CD8-positive, alpha-beta memory T cell (primary cell): ENCODE data around the gene HERC2. TPM values are rescaled to one million over a fixed set of nuclear protein-coding genes. Genes with fewer than 3 reads are reported as not detected.
A peak's percentile ranks its signal among the peaks of the same experiment; 100 is the strongest.
"Not testable (repeated sequence)": the region's sequence is repeated elsewhere in the genome, so short reads cannot be mapped to it uniquely, and the experiment has no call there.

Source experiments
- CTCF ChIA-PET: fragments of 350-600 bp; sonication (Branson Sonifier 250); formaldehyde crosslinking; loops from one replicate; lab custom pipeline; 2021; ENCODE audit warnings: antibody characterized with exemption; lab: Charles Lee
- POLR2A ChIA-PET: fragments of 350-600 bp; sonication (Branson Sonifier 250); formaldehyde crosslinking; loops from one replicate; lab custom pipeline; 2021; ENCODE audit warnings: antibody characterized with exemption; lab: Charles Lee
- DNase-seq, 5 donors: peaks; one replicate each; pipeline versions ENCODE4 v3.0.0 to v3.0.0-alpha.2; 2020 to 2022; ENCODE audit warnings: mixed read lengths in 1 of 5
- H3K27ac ChIP-seq: one replicate; pipeline ENCODE4 v1.7.0; 2013; ENCODE audit warnings: low read depth, mild to moderate bottlenecking, low read length, moderate library complexity
- H3K27me3 ChIP-seq: 2 replicates; pipeline ENCODE4 v1.7.0; 2013; ENCODE audit warnings: low read length, mild to moderate bottlenecking; ENCODE audit not compliant: insufficient read depth, poor library complexity, severe bottlenecking
- H3K36me3 ChIP-seq: 2 replicates; pipeline ENCODE4 v1.7.0; 2013; ENCODE audit warnings: mild to moderate bottlenecking, low read length, moderate library complexity; ENCODE audit not compliant: insufficient read depth
- H3K4me1 ChIP-seq: 2 replicates; pipeline ENCODE4 v1.7.0; 2013; ENCODE audit warnings: mild to moderate bottlenecking, low read length, moderate library complexity; ENCODE audit not compliant: insufficient read depth
- H3K4me3 ChIP-seq: 2 replicates; pipeline ENCODE4 v1.7.0; 2013; ENCODE audit warnings: mild to moderate bottlenecking, low read length
- H3K9me3 ChIP-seq: 2 replicates; pipeline ENCODE4 v1.7.0; 2013; ENCODE audit warnings: mild to moderate bottlenecking, low read length
- H3K27ac Mint-ChIP-seq, 8 donors: one replicate each; pipeline ENCODE4 v1.8.0; 2020 to 2021; ENCODE audit warnings: mixed read lengths in 8 of 8, mild to moderate bottlenecking in 6 of 8, inconsistent platforms in 3 of 8, moderate library complexity in 3 of 8
- H3K27me3 Mint-ChIP-seq, 2 donors: one replicate each; pipeline ENCODE4 v1.8.0; 2020 to 2021; ENCODE audit warnings: mixed read lengths in 2 of 2, mild to moderate bottlenecking in 1 of 2, moderate library complexity in 1 of 2
- H3K36me3 Mint-ChIP-seq, 3 donors: one replicate each; pipeline ENCODE4 v1.8.0; 2020 to 2021; ENCODE audit warnings: mixed read lengths in 3 of 3, inconsistent platforms in 1 of 3, mild to moderate bottlenecking in 1 of 3
- H3K4me1 Mint-ChIP-seq, 3 donors: one replicate each; pipeline ENCODE4 v1.8.0; 2020 to 2021; ENCODE audit warnings: mixed read lengths in 3 of 3, inconsistent platforms in 1 of 3, mild to moderate bottlenecking in 1 of 3
- H3K4me3 Mint-ChIP-seq, 7 donors: one replicate each; pipeline ENCODE4 v1.8.0; 2020 to 2021; ENCODE audit warnings: mixed read lengths in 7 of 7, mild to moderate bottlenecking in 6 of 7, moderate library complexity in 4 of 7, inconsistent platforms in 2 of 7
- H3K9me3 Mint-ChIP-seq, 5 donors: one replicate each; pipeline ENCODE4 v1.8.0; 2020 to 2022; ENCODE audit warnings: mixed read lengths in 5 of 5, mild to moderate bottlenecking in 3 of 5, moderate library complexity in 2 of 5, inconsistent platforms in 1 of 5
- polyA plus RNA-seq: library from polyadenylated mRNA; unstranded; fragments of 300-500 nt; fragmentation: Illumina TruSeq; gene quantifications from one replicate; pipeline ENCODE4 v1.2.3, GENCODE V29; 2021
- total RNA-seq, 2 experiments: library from RNA; stranded (reverse); gene quantifications; one replicate each; pipeline ENCODE4 v1.2.3, GENCODE V29; 2021

The HERC2 gene
- total and polyA plus RNA-seq, 3 experiments from 2014 or later, result 10.1 to 37.3 (median 31.0) TPM

DNA sequence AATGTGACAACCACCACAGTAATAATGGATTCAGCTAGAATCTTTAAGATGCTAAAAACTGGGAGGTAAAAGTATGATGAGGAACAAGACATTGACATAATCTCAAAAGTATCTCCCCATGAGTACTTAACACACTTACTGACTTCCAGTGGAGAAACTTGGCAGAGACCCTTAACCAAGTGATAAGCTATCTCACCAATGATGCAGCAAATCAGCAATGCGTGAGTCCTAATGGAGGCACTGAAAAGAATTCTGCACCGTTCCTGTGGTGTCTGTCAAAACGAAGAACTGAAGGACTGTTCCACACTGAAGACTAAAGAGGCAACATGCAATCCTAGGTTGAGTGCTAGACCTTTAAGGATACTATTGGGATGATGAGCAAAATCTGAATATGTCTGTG, 154.9 kb downstream of the HERC2 start:
- Histone ChIP-seq H3K4me1 (no peaks in the 10 kb centered on the region), H3K36me3 (peaks cover 29% of the 10 kb centered on the region), H3K27ac (no peak overlapping the region), H3K9me3 (no peaks in the 10 kb centered on the region), H3K4me3 (no peak overlapping the region), H3K27me3 (no peaks in the 10 kb centered on the region)
- Mint-ChIP-seq H3K9me3 (no peaks in the 10 kb centered on the region), H3K4me1 (no peaks in the 10 kb centered on the region), H3K4me3 (no peak overlapping the region), H3K27ac (no peak overlapping the region), H3K27me3 (no peaks in the 10 kb centered on the region), H3K36me3 (peaks cover 36 to 92% (median 37%) of the 10 kb centered on the region in 3 donors)
- ChIA-PET POLR2A (no interaction called here), CTCF (no interaction called here)
- no peak for DNase-seq

GRCh38 chr15:28165791-28166190, 156.2 kb downstream of the HERC2 start:
- no peaks in the 10 kb centered on the region for H3K27me3 Mint-ChIP-seq
- Histone ChIP-seq H3K4me1 (no peaks in the 10 kb centered on the region), H3K4me3 (no peak overlapping the region), H3K27ac (no peak overlapping the region), H3K36me3 (peaks cover 25% of the 10 kb centered on the region), H3K9me3 (no peaks in the 10 kb centered on the region), H3K27me3 (no peaks in the 10 kb centered on the region)
- no peak overlapping the region for H3K27ac Mint-ChIP-seq
- no peaks in the 10 kb centered on the region for H3K4me1 Mint-ChIP-seq
- POLR2A ChIA-PET, result no interaction called here
- CTCF ChIA-PET, result interaction anchor here (1.1 kb wide), 1 partner anchor 10 kb away, joined by 3 read pairs; no protein-coding TSS in a partner anchor
- H3K9me3 Mint-ChIP-seq, result no peaks in the 10 kb centered on the region
- H3K36me3 Mint-ChIP-seq, result peaks cover 39 to 94% (median 40%) of the 10 kb centered on the region in 3 donors
- DNase-seq, result no peak
- no peak overlapping the region for H3K4me3 Mint-ChIP-seq

DNA sequence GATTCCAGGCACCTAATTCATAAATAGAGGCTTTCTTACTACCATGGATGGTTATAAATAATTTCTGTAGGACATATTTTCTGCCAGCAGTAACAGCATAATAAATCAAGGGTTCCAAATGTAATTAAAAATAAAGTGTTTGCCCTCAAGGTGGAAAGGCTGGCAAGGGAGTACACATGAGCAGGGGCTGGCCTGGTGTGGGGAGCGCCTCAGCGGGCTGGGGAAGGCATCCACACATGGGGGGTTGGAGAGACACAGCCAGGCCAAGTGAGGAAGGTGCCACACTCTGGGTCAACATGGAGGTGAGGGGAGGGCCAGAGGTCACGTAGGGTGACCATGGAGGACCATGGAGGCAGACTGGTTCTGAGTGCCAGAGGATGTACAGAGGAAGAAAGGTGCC, 157.1 kb downstream of the HERC2 start:
- Mint-ChIP-seq H3K27ac (peak overlapping the region in 1 of 8 donors; percentile 17), H3K4me3 (no peak overlapping the region), H3K4me1 (no peaks in the 10 kb centered on the region), H3K36me3 (peaks cover 39 to 91% (median 44%) of the 10 kb centered on the region in 3 donors), H3K9me3 (no peaks in the 10 kb centered on the region), H3K27me3 (no peaks in the 10 kb centered on the region)
- ChIA-PET CTCF (no interaction called here), POLR2A (no interaction called here)
- Histone ChIP-seq H3K9me3 (no peaks in the 10 kb centered on the region), H3K4me3 (no peak overlapping the region), H3K27me3 (no peaks in the 10 kb centered on the region), H3K36me3 (peaks cover 25% of the 10 kb centered on the region), H3K27ac (no peak overlapping the region), H3K4me1 (no peaks in the 10 kb centered on the region)
- no peak for DNase-seq

GRCh38 chr15:28154283-28154682, 167.7 kb downstream of the HERC2 start:
- Histone ChIP-seq H3K9me3 (peaks cover 3% of the 10 kb centered on the region), H3K27ac (no peak overlapping the region), H3K4me1 (no peaks in the 10 kb centered on the region), H3K4me3 (no peak overlapping the region), H3K27me3 (no peaks in the 10 kb centered on the region), H3K36me3 (no peaks in the 10 kb centered on the region)
- Mint-ChIP-seq H3K27ac (no peak overlapping the region), H3K4me3 (no peak overlapping the region), H3K36me3 (peaks cover 16 to 38% (median 30%) of the 10 kb centered on the region in 3 donors), H3K9me3 (peaks cover 6 to 22% (median 11%) of the 10 kb centered on the region in 5 donors), H3K27me3 (peaks cover 0 to 1% of the 10 kb centered on the region in 2 donors), H3K4me1 (no peaks in the 10 kb centered on the region)
- no peak for DNase-seq
- ChIA-PET POLR2A (no interaction called here), CTCF (no interaction called here)

- POLR2A ChIA-PET, result no interaction called here
- CTCF ChIA-PET, result no interaction called here
- H3K27ac Mint-ChIP-seq, result peak overlapping the region in 1 of 8 donors; percentile 4
- peaks cover 5% of the 10 kb centered on the region for H3K9me3 ChIP-seq
- no peaks in the 10 kb centered on the region for H3K4me1 ChIP-seq
- H3K27me3 Mint-ChIP-seq, result peaks cover 0 to 1% of the 10 kb centered on the region in 2 donors
- no peak for DNase-seq
- H3K4me3 ChIP-seq, result no peak overlapping the region
- H3K27me3 ChIP-seq, result no peaks in the 10 kb centered on the region
- H3K27ac ChIP-seq, result no peak overlapping the region
- no peaks in the 10 kb centered on the region for H3K36me3 ChIP-seq
- peaks cover 16 to 44% (median 29%) of the 10 kb centered on the region in 3 donors for H3K36me3 Mint-ChIP-seq
- H3K4me3 Mint-ChIP-seq, result no peak overlapping the region
- peaks cover 0 to 3% (median 0%) of the 10 kb centered on the region in 3 donors for H3K4me1 Mint-ChIP-seq
- peaks cover 10 to 21% (median 11%) of the 10 kb centered on the region in 5 donors for H3K9me3 Mint-ChIP-seq
Measured at GRCh38 chr15:28153492-28154119, 168.4 kb downstream of the HERC2 start.

DNA sequence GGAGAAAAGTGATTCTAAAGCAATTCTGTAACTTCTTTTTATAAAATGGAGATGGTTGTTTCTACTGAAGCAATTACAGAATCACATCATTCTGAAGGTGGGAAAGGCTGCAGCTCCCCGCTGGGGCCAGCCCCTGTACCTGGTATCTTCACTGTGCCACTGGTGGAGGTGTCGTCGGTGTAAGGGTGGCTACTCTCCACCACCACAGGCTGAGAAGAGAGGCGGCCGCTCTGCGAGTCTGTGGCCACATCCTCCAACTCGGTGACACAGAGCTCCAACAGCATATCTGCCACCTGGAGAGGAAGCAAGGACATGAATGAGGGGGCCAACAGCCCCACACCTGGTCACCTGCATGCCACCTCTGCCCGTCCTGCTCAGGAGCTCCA, 169.4 kb downstream of the HERC2 start:
- H3K9me3 ChIP-seq, CTCF ChIA-PET, H3K4me3 ChIP-seq, H3K27me3 ChIP-seq, H3K4me1 ChIP-seq, DNase-seq, H3K4me1 Mint-ChIP-seq, H3K36me3 ChIP-seq, POLR2A ChIA-PET, H3K27ac ChIP-seq, H3K4me3 Mint-ChIP-seq, H3K27me3 Mint-ChIP-seq: not testable (repeated sequence)
- Mint-ChIP-seq H3K36me3 (peaks cover 16 to 46% (median 31%) of the 10 kb centered on the region in 3 donors), H3K9me3 (peaks cover 10 to 19% (median 11%) of the 10 kb centered on the region in 5 donors), H3K27ac (peak overlapping the region in 3 of 8 donors; percentile 56 to 73 (median 71))

GRCh38 chr15:28151864-28152537, 170.0 kb downstream of the HERC2 start:
- H3K27me3 ChIP-seq, H3K36me3 ChIP-seq, H3K4me3 ChIP-seq, CTCF ChIA-PET, H3K4me1 ChIP-seq, H3K4me1 Mint-ChIP-seq, H3K27ac ChIP-seq, H3K4me3 Mint-ChIP-seq, DNase-seq, POLR2A ChIA-PET, H3K27me3 Mint-ChIP-seq, H3K9me3 ChIP-seq: not testable (repeated sequence)
- H3K27ac Mint-ChIP-seq, result peak overlapping the region in 2 of 8 donors; percentile 71 to 73
- peaks cover 16 to 42% (median 32%) of the 10 kb centered on the region in 3 donors for H3K36me3 Mint-ChIP-seq
- H3K9me3 Mint-ChIP-seq, result peaks cover 7 to 19% (median 11%) of the 10 kb centered on the region in 5 donors

- no peak overlapping the region for H3K4me3 Mint-ChIP-seq
- H3K36me3 ChIP-seq, result no peaks in the 10 kb centered on the region
- H3K4me1 ChIP-seq, result no peaks in the 10 kb centered on the region
- CTCF ChIA-PET, result no interaction called here
- H3K27me3 Mint-ChIP-seq, result peaks cover 0 to 1% of the 10 kb centered on the region in 2 donors
- no peak overlapping the region for H3K4me3 ChIP-seq
- peaks cover 0 to 5% (median 4%) of the 10 kb centered on the region in 3 donors for H3K4me1 Mint-ChIP-seq
- peaks cover 7 to 14% (median 11%) of the 10 kb centered on the region in 5 donors for H3K9me3 Mint-ChIP-seq
- peak overlapping the region in 2 of 8 donors; percentile 61 to 91 for H3K27ac Mint-ChIP-seq
- H3K27me3 ChIP-seq, result no peaks in the 10 kb centered on the region
- DNase-seq, result no peak
- H3K36me3 Mint-ChIP-seq, result peaks cover 29 to 66% (median 55%) of the 10 kb centered on the region in 3 donors
- H3K27ac ChIP-seq, result no peak overlapping the region
- peaks cover 5% of the 10 kb centered on the region for H3K9me3 ChIP-seq
- POLR2A ChIA-PET, result no interaction called here
Measured at GRCh38 chr15:28147801-28148200, 174.2 kb downstream of the HERC2 start.
